ENCODE measurements around the gene DLGAP3.
A peak's percentile ranks its signal among the peaks of the same experiment; 100 is the strongest.

Gene DLGAP3

DNA sequence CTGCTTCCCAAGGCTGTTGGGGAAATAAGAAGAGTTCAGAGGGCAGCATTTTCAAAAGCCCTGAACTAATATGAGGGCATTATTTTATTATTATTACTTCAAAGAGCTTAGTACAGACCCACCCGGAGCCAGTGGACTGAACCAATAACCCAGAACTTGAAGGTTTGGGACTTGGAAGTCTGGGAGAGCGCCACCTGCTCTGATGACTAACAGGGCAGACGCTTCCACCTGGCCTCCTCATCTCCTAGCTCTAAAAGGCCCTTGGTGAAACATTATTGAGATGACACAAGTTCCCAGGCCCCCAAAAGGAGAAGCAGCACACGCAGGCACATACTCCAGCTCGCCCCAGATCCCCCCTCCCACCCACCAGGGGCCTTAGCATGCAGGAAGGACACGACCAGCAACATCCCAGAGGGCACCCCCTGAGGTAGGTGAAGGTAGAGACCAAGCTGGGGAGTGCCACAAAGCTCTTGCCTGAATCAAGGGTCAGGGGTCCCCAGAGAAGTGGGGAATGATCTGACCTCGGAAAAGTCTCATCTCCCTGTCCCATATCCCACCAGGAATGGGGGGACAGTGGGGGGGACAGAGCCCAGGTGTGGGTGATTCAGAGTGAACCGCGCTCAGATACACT, 1.3 kb downstream of the DLGAP3 start:
- no peak for DNase-seq

DNA sequence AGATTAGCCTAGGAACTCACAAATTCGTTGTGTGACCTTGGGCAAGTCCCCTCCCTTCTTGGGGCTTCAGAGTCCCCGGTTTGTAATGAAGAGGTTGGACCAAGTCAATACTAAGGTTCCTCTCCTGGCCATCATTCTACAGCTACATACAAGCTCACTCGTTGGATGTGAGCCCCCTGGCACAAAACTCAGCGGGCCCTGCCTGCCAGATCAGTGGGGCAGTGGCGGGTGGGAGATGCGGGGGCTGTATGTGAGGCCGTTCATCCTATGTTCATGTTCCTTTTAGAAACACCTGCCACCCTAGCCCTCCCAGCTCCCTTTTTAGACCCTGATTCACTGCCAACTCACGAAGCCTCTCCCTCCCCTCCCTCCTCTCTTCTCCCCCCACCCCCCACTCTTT, 2.1 kb downstream of the DLGAP3 start:
- DNase-seq = no peak

DNA sequence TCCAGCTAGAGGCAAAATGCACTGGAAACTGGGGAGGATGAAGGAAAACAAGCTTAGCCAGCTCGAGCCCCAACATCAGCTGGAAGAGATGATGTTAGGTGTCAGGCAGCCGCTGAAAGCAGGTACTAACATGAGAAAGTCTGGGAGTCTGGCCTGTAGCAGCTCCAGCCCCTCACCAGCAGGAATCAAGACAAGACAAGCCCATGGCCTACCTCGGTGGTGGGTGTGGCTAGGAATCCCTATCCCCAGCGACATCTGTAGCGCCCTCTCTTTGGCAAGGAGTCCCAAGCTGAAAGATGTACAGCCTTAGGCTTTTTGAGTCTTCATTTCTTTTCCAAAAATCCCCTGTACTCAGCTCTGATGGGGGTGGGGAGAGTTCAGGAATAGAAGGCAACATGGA, 2.6 kb downstream of the DLGAP3 start:
- DNase-seq = no peak

DNA sequence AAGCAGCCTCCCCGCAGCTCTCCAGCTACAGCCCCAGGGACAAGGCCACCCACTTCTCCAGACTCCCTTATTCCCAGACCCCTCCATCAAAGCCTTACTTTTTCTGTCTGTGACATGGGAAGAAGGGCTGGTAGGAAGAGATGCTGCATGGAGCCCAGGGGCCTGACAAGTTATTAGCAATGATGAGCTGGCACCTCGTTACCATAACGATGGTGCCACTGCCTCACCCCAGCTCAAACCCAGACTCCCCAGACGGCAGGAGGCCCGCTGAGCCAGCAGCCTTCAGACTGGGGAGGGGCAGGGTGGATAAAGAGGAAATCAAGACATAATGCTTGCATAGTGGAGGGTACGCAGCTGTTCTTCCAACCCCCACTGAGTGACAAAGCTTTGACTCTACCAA, 3.3 kb downstream of the DLGAP3 start:
- no peak for DNase-seq

DNA sequence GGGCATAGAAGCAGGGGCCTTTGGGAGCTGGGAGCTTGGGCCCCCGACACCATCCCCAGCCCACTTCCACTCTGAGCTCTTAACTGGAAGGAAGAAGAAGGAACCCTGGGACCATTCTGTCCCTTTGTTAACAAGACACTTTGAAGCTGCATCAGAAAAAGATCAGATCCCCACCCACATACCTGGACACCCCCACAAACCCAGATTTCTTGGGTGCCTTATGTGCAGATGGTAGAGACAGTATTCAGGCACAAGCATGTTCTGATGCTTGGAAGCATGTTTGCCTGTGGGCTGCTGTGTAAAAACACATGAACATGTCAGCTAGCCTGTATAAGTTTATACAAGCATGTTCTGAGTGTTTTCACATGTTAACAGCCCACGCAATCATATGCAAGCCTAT, 3.7 kb downstream of the DLGAP3 start:
- no peak for DNase-seq

DNA sequence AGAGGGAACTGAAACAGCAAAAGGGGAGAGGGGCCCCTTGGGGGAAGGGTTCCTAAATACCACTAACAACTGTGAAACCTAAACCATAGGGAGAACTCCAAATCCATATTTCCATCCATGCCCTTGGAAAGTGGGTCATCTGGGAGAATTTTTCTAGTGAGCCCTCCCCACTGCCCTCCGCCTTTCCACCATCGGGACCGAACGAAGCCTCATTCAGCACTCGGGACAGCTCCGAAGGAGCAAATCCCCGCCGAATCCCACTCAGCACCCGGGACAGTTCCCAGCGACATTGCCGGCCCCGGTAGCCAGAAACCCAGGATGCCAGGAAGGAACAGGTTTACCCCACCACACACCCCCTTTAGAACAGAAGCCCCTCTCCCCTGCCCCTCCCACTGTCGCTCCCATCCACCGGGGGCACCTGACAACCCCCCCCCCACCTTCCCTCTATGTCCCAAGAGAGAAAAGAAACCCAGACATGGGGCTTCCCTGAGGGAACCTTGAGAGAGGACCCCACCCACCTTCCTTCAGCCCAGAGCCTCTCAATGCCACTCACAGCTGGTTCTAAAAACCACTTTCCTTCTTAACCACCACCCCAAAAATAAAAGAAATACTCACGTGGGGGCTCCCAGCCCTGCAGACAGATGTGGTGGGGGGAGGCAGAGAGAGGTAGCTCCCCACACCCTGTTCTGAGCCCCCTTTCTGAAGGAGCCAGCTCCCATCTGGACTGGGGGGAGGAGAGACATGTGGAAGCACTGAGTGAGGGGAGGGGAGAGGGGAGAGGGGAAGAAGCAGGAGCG, 4.5 kb downstream of the DLGAP3 start:
- peak; percentile 91 for DNase-seq

DNA sequence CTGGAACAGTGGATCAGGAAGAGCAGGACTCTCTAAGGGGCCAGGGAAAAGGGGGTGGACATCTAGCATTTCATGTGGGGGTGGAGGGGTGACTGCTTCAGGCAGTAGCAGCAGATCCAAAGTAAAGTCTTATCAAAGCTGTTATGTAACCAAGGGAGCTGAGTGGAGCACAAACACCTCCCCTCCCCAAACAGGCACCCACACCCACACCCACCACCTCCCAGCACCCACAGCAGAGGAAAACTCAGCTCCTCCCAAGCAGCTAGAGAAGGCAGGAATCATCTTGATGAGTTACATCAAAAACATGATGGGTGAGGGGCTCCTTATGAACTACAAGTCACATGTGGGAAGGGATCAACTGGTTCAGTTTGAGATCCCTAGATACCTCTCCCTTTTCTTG, 6.0 kb downstream of the DLGAP3 start:
- DNase-seq = no peak

DNA sequence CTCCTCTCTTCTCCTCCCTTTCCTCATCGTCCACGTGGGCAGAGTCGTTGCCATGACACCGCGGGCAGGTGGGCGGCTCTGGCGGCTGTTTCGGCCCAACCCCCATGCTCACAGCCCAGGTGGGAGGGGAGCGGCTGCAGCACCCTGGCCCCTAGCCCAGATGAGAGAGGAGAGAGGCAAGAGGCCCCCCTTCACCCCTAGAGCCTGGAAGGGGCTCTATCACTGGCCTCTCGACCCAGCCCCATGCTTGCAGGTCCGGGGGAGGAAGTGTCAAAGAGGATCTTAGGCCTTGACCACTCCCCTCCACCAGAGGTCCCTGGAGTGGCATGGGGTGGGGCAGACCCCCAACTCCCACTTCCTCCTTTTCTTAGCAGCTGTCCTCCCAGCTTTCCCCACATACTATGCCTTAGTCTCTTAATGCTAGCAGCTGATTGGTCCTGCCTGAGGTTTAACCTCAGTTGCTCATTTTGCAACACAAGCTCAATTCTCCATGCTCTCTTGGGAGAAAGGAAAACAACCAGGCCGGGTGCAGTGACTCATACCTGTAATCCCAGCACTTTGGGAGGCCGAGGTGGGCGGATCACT, 10.4 kb downstream of the DLGAP3 start:
- peak; percentile 62 for DNase-seq

DNA sequence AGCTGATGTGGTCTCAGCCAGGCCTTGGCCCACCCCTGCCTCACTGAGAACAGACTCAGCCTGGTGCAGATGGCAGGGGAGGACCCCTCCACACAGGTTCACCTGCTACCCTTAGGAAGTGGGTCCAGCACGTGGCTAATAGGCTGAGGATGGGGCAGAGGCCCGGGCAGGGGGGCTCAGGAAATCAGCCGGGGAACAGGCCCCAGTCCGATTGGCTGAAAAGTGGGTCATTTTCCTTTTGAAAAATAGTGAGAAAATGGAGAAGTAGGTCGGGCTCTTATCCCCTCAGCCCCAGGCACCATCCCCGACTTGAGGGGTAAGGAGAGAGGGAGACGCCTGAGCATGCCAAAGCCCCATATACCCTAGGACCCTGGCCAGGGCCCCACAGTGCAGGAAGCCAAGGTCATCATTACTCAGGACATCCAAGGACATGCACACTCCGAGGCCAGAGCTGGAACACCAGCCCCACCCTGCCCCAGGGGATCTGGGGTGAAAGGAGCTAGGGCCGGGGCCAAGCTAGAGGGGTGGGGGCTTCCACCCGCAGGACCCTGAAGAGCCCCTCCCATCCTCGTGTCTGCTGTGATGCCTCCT, 11.0 kb downstream of the DLGAP3 start:
- peak; percentile 35 for DNase-seq

DNA sequence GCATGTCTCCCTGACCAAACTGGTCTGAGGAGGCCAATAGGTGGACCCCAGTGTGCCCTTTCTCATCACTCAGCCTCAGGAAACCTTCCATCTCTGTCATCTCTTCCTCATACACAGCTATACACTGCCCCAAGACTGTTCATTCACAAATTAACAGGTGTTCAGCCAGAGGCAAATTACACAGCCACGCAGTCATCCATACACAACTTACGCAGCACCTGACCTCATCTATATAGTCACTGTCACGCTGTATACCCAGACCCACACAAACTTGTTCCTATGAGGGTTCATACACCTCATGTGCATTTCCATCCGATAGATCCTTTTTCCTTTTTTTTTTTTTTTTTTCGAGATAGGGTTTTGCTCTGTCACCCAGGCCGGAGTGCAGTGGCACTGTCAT, 12.4 kb downstream of the DLGAP3 start:
- no peak for DNase-seq

DNA sequence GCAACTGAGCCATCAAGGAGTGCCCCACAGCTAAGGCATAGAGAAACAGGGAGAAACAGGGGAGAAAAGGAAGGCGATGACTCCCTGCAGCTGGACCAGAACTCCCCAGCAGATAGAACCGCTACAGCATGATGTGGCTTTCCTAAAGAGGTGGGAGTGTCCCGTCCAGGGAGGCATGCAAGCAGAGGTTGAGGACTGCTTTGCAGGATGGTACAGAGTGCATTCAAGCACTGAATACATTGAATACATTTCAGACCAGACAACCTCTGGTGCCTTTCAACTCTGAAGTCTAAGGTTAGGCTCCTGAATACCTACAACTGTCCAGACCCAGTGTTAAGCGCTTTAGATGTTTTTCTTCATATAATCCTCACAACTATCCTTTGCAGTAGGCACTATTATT, 13.3 kb downstream of the DLGAP3 start:
- no peak for DNase-seq

DNA sequence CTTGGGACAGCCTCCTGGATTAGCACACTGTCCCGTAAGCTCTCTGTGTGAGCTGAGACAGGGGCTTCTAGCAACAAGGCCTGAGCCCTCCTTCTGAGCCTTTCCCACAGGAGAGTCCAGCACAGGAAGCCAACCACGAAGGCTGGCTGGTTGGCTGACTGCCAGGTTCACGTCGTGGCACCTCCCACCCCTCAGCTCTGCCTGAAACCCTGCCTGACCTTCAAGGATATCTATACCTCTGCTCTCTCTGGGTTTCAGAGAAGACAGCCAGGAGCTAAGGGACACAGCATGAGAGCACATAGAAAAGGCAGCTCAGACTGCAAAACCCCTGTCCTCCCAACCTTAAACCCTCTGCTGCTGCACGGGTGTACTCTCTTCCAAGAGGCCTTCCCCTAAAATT, 13.9 kb downstream of the DLGAP3 start:
- DNase-seq = no peak

DNA sequence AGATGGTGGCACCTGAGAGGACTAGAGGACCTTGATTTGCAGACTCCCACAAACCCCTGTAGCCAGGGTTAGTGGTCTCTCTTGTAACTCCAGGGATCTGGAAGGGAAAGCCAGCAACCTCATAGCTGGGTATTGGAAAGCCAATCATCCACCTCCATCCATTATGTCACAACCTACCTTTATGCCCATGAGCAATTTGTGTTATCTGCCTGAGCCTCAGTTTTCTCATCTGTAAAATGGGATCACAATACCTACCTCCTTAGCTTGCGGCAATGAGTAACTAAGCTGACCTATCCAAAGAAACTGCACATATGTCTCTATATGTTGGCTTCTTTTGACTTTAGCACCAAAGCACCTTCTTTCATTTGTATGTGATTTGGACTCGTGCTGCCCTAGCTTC, 14.5 kb downstream of the DLGAP3 start:
- no peak for DNase-seq

DNA sequence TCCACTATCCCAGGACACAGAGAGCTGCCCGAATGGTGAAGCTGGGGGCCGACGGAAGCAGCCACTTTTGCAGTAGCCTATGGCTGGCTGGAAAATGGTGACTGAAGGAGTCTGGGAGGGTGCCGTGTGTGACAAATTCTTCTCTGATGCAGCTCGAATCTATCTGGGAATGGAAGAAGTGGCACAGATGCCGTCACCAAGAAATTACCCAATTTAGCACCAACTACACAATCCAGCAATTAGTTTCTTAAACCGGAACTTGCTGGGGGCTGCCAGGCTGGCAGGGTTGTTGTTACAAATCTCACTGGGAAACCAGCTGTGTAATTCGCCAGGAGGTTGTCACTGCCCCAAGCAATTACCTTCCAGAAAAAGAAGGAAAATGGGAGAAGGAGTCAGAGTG, 18.0 kb downstream of the DLGAP3 start:
- no peak for DNase-seq

DNA sequence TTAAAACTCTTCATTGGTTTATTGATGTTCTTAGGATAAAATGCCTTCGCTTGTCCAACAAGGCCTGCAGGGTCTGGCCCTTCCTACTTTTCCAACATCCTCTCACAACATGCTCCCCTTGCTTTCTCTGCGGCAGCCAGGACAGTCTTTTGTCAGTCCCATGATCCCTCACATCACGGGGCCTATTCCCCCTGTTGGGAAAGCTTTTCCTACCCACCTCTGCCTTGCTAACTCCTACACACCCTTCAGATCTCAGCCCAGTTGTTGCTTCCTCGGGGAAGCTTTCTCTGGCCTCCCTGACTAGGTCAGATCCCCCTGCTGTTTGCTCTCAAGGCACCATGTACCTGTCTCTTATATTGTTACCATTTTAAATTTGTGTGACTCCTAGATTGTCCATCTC, 19.0 kb downstream of the DLGAP3 start:
- DNase-seq = no peak

DNA sequence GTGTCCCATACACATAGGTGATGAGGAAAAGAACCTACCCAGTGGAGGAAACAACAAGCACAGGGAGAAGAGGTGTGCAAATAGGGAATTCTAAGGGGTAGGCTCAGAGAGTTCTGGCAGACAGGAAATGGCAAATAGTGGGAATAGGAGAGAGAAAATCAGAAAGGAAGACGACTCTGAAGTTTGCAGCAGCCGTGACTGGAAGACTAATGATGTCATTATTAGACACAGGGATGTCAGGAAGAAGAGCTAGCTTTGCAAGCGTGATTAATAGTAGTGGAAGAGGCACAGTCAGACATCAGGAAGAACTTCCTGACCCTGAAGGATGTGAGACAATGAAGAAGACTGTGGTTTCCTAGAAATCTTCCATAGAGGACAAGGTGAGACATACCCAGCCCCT, 21.1 kb downstream of the DLGAP3 start:
- DNase-seq = no peak

DNA sequence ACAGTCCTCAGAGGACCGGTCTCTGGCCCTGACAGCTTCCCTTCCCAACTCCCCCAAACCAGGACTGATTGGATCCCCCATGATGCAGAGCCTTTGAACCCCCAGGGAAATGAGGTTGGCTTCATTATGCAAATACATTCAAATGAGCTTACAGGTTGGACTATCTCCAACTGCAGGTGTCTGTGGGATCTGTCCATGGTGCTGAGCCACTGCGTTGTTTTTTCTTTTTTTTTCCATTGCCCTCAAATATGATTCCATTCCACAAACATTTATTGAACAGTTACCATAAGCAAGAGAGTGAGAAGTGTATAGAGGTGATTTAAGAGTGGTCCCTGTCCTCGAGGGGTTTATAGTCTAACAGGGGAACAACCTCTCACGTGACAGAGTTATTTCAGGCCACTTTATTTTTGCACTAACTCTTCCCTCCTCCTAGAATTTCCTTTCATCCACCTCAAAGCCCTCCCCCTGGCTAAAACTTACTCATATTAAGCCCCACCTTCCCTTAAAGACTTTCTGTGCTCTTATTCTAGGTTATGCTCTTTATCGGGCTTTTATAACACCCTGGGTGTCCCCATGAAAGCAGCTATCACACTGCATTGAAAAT, 21.9 kb downstream of the DLGAP3 start:
- DNase-seq = no peak

DNA sequence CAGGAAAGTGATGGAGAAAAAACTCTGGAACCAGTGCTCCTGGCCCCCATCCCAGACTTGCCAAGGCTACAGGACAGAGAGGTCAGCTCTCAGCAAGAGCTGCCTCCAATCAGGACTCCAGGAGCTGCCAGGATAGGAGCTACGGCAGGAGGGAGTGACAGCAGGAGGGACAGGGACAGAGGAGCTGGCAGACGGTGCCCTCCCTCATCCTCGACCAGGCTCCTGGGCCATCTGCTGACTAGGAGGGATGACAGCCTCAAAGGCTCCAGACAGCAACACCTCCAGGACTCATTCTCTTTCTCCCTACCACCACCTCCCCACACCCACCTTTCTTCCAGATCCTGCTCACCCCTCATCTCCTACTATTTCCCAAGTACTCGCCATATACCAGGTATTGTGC, 22.7 kb downstream of the DLGAP3 start:
- DNase-seq = no peak

DNA sequence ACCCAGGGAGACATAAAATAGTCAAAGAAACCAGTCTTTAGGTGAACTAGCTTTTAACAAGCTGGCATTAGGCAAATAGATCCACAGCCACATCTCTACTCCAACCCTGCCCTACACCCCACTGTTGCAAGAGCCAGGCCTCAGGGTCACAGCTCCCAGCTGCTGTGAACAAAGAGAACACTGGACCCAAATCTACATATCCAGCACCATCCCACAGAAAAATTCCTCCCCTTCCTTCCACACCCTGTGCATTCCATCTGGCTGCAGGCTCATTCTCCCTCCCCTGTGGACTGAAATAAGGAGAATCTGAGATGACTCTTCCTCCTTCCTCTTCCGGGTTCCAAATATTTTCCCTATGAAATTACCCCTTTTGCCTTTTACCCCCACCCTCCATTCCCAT, 23.2 kb downstream of the DLGAP3 start:
- DNase-seq = no peak

DNA sequence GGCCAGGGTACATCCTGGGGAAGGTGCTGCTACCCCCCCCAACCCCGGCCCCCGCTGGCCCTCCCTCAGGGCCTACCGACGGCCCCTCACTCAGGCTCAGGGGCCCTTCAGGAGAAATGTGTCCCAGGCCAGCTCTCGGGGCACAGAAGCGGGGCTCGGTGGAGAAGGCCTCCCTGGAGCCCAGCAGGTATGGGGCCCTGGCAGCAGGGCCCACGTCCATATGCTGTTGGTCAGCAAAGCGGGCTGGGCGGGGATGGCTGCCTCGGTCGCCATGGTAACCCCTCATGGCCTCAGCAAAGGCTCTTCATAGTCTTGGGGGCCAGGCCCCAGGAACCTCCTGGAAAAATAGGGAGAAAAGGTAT, 24.4 kb downstream of the DLGAP3 start:
- DNase-seq = no peak

DNA sequence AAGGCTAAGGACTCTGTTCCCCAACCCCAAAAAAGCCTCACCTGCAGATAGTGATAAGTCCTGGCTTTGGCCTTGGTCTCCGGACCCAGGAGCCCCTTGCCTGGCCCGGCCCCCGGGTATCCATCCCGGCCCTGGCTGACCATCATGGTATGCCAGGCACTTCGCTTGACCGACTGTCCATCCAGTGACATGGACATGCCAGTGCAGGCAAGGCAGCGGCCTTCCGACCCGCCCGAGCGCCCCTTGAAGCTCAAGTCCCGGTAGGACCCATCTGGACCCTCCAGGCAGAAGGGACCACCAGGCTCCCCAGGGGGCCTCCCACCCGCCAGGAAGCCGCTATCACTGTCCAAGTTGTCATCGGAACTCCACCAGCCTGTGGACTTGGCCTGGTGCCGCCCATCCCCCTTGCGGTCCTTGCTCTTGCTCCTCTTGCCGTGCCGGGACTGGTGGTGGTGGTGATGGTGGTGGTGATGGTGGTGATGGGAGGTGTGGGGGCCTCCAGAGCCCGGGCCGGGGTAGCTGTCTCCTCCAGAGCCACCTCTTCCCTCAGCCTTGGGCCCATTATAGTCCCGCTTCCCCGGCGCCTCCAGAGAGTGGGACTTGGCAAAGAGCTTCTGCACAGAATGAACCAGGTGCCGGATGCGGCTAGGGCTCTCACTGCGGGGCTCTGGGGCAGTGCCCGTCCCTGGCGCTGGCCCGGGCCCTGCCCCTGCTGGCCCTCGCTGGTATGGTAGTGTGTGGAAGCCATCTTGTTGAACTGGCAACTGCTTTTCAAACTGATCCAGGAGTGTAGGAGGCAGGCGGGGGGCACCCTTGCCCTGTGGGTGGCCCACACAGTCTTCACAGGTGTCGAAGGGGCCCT, 25.0 kb downstream of the DLGAP3 start:
- DNase-seq = no peak

DNA sequence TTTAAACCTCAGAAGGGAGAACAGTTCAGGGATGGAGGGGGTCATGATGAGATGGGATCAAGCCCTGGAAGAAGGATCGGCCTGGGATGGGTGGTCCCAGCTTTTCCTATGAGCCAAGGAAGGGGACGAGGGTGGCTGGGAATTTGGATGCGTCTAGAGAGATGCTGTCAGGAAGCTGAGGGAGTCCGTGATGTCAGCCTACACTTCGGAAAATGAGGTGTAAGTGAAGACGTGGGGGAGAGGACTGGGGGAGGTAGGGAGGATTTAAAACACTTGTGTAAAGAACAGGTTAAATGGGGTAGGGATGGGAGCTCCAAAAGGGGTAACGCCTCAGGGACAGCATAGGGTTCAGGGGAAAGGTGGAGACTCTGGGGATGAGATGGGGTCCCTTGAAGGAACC, 27.5 kb downstream of the DLGAP3 start:
- no peak for DNase-seq

All from eye (tissue), 1 donor.